Adipose tissue (tissue), 3 donors: ENCODE data around the gene KLF15. TPM values are rescaled to one million over a fixed set of nuclear protein-coding genes. Genes with fewer than 3 reads are reported as not detected.

Source experiments
- H3K27ac ChIP-seq: one replicate; pipeline ENCODE4 v1.5.1; 2013; ENCODE audit warnings: low read depth, low read length
- WGBS, 3 donors: extraction: QIAGEN DNeasy Blood & Tissue Kit; methylation state at CpG; one replicate each; pipeline ENCODE4 v1.1.7; 2013; 5-methylcytosine and 5-hydroxymethylcytosine counted together
- polyA plus RNA-seq, 3 donors: library from polyadenylated mRNA; stranded (reverse); fragments of 200-250 nt; gene quantifications; one replicate each; pipeline ENCODE4 v1.2.3, GENCODE V29; 2013
- donor health status: healthy with polysubstance abuse.
- donor health status: Bipolar disorder and iron deficiency.
- donor health status: healthy.

Gene KLF15
- polyA plus RNA-seq, 3 donors = 29.6 to 38.0 (median 32.0) TPM

DNA sequence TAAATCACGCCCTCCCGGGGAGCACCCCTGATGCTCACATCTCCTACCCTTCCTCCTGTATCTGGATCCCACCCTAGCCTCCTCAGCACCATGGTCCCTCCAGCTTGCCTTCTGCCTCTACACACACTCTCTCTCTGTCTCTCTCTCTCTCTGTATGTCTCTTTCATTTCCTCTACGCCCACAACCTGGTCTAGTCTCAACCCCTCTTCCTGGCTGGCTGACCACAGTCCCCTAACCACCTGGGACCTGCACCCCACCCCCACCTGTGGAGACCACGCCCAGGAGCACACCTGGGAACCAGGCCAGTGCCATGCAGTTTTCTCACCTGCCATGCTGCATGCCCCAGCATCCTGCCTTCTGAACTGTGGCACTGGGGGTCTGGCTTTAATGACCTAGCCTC lies 33.5 kb upstream of the KLF15 start:
- WGBS, 3 donors = 76 to 85% (median 80%) methylated on average over 4 of the region's 4 CpGs
- no peak overlapping the region for H3K27ac ChIP-seq

DNA sequence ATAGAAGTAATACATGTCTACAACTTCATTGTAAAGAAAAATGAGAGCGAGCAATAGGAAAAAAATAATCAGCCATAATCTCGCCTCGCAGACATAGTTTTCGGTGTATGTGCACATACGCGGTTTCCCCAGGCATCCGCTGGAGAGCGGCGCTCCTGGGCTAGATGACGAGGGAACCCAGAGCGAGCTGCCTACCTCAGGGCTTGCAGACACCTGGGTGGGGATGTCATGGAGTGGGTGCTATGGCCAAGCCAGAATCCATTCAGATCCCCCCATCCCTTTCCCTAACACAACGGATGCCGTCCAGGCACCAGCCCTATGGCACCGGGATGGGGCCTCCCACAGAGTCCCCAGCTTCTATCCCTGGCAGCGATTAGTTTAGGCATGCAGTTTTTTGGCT lies 33.0 kb upstream of the KLF15 start:
- WGBS, 3 donors = 90 to 93% (median 91%) methylated on average over 15 of the region's 15 CpGs
- no peak overlapping the region for H3K27ac ChIP-seq

GRCh38 chr3:126389794-126390146 lies 32.6 kb upstream of the KLF15 start:
- H3K27ac ChIP-seq = no peak overlapping the region
- WGBS, 3 donors = 61 to 66% (median 66%) methylated on average over 17 of the region's 17 CpGs

GRCh38 chr3:126389112-126389793 lies 32.0 kb upstream of the KLF15 start:
- H3K27ac ChIP-seq = peak overlapping the region; percentile 13
- WGBS, 3 donors = 1 to 3% (median 2%) methylated on average over 49 to 58 of the region's 58 CpGs

DNA sequence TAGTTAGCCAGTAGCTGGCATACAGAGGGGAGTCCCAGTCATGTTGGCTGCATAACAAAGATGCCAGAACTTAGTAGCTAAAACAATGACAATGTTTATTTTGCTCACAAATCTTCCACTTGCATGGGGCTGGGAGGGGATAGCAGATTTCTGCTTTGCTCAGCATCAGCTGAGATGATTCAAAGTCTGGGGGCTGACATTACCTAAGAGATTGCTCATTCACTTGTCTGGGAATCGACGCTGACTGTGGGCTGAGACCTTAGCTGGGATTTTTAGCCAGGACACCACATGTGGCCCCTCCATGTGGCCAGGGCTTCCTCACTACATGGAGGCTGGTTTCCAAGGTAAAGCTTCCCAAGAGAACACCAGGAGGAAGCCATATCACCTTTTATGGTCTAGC lies 24.8 kb upstream of the KLF15 start:
- no peak overlapping the region for H3K27ac ChIP-seq
- 6 to 49% (median 38%) methylated on average over 2 of the region's 2 CpGs for WGBS, 3 donors

DNA sequence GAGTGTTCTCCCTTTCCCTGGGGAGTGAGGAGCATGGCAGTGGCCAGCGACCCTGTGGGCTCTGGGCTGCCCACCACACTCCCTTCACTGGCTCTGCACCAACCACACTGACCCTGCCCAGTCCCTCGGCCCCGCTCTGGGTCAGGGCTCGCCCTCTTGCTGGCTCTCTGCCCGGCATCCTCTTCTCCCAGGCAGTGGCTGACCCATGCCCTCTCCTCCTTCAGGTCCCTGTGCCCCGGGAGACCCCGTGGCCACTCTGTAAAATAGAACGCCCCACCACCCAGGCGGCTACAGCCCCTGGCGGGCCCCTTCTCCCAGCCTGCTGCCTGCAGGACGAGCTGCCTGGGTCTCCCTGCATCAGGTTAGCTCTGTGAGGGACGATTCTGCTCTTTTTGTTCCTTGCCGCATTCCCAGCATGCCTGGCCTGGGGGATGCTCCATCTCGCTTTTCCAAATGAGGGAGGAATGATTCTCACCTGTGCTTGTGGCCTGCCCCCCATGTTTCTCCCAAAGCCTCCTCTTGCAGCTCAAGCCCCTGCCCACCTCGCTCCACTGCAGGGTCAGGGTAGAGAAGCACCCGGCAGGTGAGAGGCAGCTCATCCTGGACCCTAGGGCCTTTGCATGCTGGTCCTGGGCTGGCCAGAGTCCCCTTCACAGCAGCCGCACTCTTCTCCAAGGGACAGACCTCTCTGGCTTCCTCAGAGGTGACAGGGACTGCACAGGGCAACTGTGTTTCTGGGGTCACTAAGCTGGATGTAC lies 23.0 kb upstream of the KLF15 start:
- 69 to 79% (median 77%) methylated on average over 16 to 17 of the region's 17 CpGs for WGBS, 3 donors
- H3K27ac ChIP-seq = no peak overlapping the region

DNA sequence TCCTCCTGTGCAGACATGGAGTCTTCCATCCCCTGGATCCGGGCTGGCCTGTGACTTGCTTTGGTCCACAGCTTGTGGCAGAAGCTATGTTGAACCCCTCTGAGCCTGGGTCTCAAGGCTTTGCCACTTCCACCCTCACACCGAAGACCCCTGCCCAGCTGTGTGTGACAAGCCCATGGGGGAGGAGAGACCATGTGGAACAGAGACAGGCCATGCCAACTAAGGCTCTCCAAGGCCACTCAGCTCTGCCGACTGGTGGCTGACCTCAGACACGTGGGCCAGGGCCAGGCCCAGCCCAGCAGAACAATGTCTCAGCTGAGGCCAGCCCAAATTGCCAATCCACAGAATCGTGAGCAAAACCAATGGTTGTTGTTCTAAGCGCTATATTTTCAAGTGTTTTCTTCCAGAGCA lies 21.1 kb upstream of the KLF15 start:
- 67 to 70% (median 69%) methylated on average over 6 of the region's 6 CpGs for WGBS, 3 donors
- H3K27ac ChIP-seq = no peak overlapping the region

DNA sequence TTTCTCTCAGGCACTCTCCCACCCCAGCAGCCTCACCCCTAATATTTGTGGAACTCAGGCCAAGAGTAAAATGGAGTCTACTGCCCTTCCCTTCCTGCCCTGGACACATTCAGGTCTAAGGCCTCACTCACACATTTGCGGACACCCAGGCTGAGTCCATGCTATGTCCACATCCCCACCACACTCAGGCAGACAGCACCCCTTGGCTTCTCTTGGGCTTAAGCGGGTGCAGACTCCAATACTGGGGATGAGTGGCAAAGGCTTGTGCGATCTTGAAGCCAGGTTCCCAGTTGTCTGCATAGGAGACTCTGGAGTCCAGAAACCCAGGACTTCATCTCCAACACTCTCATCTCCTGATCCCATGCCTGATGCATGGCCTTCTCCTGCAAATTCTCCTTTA lies 20.0 kb upstream of the KLF15 start:
- WGBS, 3 donors = 92 to 98% (median 97%) methylated on average over 3 of the region's 3 CpGs
- no peak overlapping the region for H3K27ac ChIP-seq

DNA sequence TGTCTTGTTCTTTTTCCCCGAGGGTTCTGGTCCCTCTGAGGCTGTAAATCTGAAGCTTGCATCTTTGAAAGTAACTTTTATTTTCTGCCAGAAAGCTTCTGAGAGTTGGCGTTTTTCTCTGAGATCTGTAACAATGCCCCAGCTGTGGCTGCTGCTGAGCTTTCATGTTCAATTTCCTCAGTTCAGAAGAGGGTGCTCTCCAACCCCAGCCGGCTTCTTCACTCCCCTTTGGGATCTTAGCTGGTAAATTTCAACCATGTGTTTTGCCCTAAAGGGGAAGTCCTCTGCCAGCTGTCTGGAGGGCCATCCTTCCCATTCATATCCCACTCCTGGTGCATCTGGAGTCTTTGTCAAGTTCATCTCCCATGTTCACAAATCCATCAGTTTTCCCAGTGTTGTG lies 19.2 kb upstream of the KLF15 start:
- WGBS, 3 donors = 29 to 44% (median 29%) methylated on average over 3 of the region's 3 CpGs
- H3K27ac ChIP-seq = no peak overlapping the region

DNA sequence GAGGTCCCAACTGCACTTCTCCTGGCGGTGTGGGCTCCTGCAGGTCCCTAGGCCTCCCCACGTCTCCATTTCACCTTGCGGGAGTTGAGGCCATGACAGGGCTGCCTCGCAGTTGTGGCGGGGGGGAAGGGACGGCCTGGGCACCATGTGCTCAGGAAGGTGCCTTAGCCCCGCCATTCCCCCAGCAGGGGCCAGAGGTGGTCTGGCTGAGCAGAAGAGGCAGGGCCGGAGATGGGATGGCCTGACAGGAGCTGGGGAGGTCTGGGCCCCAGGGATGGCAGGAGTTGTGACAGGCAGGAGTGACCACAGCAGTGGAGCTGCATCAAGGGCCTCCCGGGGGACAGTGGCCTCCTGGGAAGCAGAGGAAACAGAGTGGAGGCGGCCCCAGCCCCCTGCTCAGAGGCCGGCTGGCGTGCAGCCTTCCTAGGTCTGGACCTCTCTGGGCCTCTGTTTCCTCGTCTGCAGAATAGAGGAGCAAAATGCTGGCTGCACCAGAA lies 18.7 kb upstream of the KLF15 start:
- 85 to 93% (median 89%) methylated on average over 12 to 13 of the region's 13 CpGs for WGBS, 3 donors
- no peak overlapping the region for H3K27ac ChIP-seq

DNA sequence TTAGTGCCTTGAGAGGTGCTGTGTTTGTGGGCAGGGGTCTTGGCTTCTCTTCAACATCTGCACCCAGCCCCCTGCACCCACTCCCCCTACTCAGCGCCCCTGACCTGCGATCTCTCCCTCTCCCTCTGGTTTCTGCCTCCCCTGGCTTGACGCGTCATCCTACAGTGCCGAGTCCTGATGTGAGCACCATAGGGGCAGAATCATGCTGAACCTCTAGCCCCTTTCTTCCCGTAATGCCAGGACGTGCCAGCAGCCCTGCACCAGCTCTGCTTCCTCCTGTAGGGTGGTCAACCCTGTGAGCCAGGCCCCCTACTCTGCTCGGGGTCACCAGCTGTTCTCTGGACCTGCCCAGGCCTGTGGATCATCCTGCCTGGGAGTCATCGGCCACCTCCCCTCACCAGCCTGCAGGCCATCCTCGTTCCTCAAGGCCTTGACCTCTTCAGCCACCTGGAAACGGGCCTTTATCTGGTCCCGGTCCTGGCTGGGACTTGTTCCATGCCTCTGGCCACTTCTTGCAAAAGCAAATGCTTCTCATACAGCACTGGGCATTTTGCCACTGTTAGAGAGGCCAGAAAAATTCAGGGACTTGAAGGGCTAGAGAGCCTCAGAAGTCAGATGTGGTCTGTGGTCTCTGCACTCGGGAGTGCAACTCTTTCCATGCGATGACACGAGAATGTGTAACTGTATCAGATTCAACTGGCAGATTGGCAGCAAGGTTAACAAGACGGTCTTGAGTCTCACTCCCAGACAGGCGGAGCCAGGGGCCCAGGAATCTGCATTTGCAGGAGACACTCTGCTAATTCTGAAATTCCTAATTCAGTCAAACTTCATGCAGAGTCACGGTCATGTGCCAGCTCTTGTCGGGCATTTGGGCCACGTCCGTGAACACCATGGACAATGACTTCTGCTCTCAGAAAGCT lies 16.7 kb upstream of the KLF15 start:
- 78 to 83% (median 80%) methylated on average over 21 of the region's 21 CpGs for WGBS, 3 donors
- no peak overlapping the region for H3K27ac ChIP-seq

- no peak overlapping the region for H3K27ac ChIP-seq
- 78 to 94% (median 94%) methylated on average over 4 of the region's 4 CpGs for WGBS, 3 donors
These were observed 16.0 kb upstream of the KLF15 start for GRCh38 chr3:126373146-126373613.

- 71 to 88% (median 85%) methylated on average over 12 of the region's 12 CpGs for WGBS, 3 donors
- no peak overlapping the region for H3K27ac ChIP-seq
These were observed 15.4 kb upstream of the KLF15 start for GRCh38 chr3:126372413-126373145.

- no peak overlapping the region for H3K27ac ChIP-seq
- 89 to 94% (median 90%) methylated on average over 22 of the region's 22 CpGs for WGBS, 3 donors
These were observed 14.0 kb upstream of the KLF15 start for GRCh38 chr3:126371096-126371705.

- 91 to 98% (median 93%) methylated on average over 7 of the region's 7 CpGs for WGBS, 3 donors
- H3K27ac ChIP-seq = no peak overlapping the region
These were observed 13.4 kb upstream of the KLF15 start for GRCh38 chr3:126370606-126371005.

DNA sequence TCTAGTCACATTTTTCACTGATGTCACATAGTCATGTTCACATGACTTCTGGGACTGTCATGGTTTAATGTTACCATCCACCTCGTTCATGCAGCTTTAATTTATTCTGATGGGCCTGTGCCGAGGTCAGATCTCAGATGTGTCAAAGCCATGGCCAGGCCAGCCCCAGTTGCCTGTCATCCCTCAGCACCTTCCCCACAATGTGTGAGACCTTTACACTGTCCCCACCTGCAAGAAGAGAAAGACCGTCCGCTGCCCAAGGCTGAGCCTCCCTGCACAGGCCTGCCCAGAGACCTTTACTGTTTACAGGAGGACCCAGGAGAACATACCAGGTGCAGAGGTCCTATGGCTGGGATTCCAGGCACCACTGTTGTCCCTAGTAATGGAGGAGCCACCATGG lies 12.8 kb upstream of the KLF15 start:
- WGBS, 3 donors = 67 to 74% (median 70%) methylated on average over 4 of the region's 4 CpGs
- H3K27ac ChIP-seq = no peak overlapping the region

DNA sequence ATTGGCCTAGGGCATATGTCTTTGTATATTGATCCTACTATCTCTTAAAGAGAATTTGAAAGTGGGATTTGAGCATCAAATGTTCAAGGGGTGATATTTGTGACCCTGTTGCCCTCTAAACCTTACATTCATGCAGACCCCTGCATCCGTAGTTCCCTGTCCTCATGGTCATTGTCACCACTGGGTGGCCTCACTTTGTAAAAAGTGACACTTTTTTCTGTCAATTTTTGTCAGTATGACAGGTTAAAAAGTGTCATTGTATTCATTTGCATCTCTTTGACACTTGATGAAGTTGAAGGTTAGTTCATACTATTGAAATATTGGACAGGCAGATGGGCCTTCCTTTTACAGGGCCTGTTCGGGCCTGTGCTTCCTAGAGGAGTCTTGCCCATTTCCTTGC lies 12.3 kb upstream of the KLF15 start:
- no peak overlapping the region for H3K27ac ChIP-seq
- 87 to 93% (median 92%) methylated on average over 2 of the region's 2 CpGs for WGBS, 3 donors

DNA sequence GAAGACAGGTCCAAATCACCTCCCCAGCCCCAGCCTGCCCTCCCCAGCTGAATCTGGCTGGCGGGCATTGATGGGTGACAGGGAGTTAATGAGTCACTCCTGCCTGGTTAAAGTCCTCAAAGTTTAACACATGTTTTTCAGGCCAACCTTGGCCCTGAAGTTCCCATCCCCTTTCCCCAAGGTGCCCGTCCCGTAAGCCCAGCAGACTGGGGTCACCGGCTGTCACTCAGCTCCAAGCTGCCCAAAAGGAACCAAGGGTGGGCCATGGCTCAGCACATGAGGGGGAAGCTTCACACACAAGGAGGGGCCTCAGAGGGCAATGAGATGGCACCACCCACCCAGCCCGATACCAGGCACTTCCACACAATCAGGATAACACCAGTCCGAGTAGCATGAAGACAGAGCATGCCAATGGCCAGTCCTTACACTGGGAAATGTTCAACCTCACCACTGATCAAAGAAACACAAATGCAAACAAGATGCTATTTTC lies 10.2 kb upstream of the KLF15 start:
- WGBS, 3 donors = 43 to 96% (median 93%) methylated on average over 6 of the region's 6 CpGs
- H3K27ac ChIP-seq = no peak overlapping the region
